ENCODE data around the gene RAI1.

RAI1 gene

DNA sequence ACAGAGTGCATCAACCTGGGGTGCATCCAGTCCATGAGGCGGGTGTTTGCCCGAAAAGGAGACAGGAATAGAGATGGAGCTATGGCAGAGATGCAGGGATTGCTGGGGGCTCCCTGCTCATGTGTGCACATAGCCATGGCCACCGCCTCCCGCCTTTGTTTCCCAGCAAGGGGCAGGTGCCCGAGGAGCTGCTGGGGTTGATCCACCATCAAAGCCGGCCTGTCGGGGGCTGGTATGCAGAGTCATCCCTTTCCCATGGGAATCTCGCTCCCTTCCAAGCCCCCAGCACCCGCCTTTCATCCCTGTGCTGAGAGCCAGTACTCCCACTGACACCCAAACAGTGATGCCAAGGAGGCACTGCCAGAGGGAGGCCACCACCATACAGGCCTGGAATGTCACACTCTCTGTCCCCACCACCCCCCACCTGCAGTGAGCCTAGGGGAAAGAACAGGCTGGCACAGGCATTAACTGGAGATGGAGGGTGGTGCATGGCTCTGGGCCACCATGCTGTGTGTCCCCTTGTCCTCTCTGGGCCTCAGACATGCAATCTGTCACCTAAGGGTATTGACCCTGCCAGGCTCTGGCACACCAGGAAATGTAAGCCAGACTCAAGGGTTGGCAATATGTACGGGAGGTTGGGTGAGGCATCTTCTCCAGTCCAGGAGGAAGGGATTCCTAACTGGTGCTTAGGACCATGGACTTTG, 90.4 kb downstream of the RAI1 start:
- TF ChIP-seq, protein P1, sequence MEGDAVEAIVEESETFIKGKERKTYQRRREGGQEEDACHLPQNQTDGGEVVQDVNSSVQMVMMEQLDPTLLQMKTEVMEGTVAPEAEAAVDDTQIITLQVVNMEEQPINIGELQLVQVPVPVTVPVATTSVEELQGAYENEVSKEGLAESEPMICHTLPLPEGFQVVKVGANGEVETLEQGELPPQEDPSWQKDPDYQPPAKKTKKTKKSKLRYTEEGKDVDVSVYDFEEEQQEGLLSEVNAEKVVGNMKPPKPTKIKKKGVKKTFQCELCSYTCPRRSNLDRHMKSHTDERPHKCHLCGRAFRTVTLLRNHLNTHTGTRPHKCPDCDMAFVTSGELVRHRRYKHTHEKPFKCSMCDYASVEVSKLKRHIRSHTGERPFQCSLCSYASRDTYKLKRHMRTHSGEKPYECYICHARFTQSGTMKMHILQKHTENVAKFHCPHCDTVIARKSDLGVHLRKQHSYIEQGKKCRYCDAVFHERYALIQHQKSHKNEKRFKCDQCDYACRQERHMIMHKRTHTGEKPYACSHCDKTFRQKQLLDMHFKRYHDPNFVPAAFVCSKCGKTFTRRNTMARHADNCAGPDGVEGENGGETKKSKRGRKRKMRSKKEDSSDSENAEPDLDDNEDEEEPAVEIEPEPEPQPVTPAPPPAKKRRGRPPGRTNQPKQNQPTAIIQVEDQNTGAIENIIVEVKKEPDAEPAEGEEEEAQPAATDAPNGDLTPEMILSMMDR (IDR thresholded peaks at IDR 0.05; ENCODE audit: borderline replicate concordance, control extremely low read depth, extremely low read depth, insufficient read depth, missing control alignments) = no peak
- no peak for DNase-seq (ENCODE audit: low spot score)
- in situ Hi-C loops (cut with MboI; ENCODE audit: low sequenced_read_pairs, unreplicated experiment) = no loop called here

DNA sequence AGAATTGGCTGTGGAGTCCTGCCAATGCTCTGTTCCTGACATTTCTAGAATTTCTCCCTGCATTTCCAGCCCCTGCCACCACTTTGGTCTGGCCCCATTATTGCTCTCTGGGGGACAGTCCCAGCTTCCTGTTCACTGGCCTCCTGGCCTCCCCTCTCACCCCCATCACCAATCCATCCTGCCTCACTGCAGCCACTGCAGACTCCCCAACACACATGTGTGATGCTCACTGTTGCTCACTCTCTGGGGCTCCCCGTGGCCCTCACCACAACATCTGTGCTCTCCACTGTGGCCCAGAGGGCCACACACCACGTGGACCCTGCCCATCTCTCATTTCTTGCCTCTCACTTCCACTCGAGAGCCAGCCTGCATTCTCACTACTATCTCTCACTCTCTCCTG, 91.0 kb downstream of the RAI1 start:
- DNase-seq (ENCODE audit: low spot score) = no peak
- in situ Hi-C loops (cut with MboI; ENCODE audit: low sequenced_read_pairs, unreplicated experiment) = no loop called here
- TF ChIP-seq, protein P1 (IDR thresholded peaks at IDR 0.05; ENCODE audit: borderline replicate concordance, control extremely low read depth, extremely low read depth, insufficient read depth, missing control alignments) = no peak

DNA sequence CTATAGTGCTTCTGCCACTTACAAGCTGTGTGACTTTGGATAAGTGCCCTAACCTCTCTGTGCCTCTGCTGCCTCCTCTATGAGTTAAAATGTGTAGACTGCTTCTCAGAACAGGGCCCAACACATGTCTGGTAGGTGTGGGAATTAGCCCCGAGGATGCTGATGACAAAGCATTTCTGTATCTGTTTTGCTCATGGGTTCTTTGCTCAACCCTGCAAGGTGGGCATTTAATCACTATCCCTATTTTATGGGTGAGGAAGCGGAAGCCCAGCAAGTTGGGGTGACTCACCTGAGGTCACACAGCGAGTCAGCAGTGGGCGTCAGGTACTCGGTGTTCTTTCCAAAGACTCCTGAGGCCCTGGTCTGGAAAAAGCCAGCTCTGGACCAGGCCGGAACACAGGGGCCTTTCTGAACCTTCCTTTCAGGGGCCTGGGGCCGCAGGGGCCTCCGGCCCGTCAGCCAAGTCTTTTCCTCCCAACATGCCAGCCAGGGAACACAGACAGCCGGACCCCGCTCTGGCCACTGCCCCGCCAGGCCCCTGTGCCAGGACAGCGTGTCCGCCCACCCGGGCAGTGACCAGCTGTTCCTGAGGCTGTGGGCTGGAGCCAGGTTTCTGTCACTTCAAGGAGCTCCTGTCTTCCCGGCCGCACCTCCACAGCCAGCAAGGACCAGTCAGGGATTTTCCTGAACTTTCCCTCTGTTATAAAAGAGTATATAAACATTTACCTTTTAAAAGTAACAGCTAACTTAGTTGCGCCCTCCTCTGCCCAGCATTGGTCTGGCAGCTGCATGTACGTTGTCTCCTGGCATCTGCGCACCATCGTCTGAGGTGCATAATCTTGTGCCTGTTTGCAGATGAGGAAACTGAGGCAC, 93.0 kb downstream of the RAI1 start:
- DNase-seq (ENCODE audit: low spot score) = no peak
- in situ Hi-C loops (cut with MboI; ENCODE audit: low sequenced_read_pairs, unreplicated experiment) = no loop called here
- TF ChIP-seq, protein P1 (IDR thresholded peaks at IDR 0.05; ENCODE audit: borderline replicate concordance, control extremely low read depth, extremely low read depth, insufficient read depth, missing control alignments) = no peak

DNA sequence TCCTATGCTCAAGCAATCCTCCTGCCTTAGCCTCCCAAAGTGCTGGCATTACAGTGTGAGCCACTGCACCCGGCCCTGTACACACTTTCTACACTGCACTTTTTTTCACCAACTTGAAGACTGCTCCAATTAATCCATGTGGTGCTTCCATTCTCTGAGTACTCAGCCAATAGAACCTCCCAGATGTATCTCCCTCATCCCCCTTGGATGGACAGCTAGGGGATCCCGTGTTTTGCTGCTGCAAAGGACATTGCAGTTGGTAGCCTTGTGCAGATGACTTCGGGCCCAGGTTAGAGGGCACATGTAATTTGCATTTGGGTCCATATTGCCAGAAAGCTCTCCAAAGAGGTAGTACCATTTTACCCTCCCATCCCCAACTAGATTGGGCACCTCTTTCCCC, 95.6 kb downstream of the RAI1 start:
- TF ChIP-seq, protein P1 (IDR thresholded peaks at IDR 0.05; ENCODE audit: borderline replicate concordance, control extremely low read depth, extremely low read depth, insufficient read depth, missing control alignments) = no peak
- in situ Hi-C loops (cut with MboI; ENCODE audit: low sequenced_read_pairs, unreplicated experiment) = no loop called here
- DNase-seq (ENCODE audit: low spot score) = no peak

DNA sequence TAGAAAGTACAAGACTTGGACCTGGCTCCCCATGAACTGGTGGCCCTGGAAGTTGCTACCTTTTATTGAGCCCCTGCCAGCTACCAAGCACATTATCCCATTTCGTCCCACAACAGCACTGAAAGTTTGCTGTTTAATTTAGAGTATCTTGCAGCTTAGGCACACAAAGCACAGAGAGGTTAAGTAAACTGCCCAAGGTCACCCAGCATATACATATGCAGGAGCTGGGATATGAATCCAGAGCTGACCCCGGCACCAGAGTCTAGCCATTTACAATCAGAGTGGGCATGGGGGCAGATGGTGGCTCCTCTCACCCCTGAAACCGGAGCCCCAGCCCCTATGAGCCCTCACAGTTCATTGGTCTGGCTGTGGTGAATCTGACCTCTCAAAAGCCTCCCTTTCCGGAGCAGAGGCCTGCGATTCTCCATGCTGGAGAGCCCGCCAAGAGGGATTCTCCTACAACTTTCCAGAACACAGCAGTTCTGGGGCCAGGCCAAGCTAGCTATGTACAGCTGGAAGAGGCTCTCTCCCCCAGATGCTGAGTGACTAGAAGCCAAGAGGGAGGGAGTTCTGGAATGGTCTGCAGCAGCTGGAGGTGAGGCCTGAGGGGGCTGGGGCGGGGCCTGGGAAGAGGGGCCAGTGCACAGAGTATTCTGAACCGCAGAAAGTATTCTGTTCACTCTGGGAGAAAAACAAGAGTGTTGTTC, 97.2 kb downstream of the RAI1 start:
- in situ Hi-C loops (cut with MboI; ENCODE audit: low sequenced_read_pairs, unreplicated experiment) = no loop called here
- DNase-seq (ENCODE audit: low spot score) = no peak
- TF ChIP-seq, protein P1 (IDR thresholded peaks at IDR 0.05; ENCODE audit: borderline replicate concordance, control extremely low read depth, extremely low read depth, insufficient read depth, missing control alignments) = no peak

DNA sequence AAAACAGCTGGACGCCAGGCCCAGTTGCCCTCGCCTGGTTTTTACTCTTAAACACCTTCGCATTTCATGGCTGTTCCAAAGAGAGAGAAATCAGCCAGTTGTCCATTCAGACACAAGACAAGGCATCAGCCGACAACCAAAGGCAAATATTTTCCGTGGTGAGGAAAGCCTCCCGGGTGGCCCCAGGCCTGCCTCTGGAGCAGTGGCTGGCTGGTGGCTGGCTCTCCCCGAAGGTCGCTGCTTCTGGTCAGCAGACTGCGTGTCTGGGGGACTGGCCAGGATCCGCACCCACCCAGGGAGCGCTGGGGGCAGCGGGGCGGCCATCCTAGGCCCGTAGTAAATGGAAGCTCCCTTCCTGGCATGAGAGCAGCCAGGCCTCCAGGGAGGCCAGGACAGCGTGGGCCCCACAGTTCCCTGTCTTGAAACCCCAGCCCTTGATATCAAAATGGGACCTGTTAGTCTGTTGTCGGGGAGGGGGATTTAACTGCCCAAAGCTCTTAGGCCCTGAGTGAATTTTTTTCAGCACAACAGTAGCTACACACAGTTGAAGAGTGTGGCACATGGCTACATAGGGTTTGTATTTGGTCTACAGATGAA, 97.9 kb downstream of the RAI1 start:
- in situ Hi-C loops (cut with MboI; ENCODE audit: low sequenced_read_pairs, unreplicated experiment) = no loop called here
- DNase-seq (ENCODE audit: low spot score) = no peak

More for the DNA sequence above, 97.9 kb downstream of the RAI1 start:
- TF ChIP-seq, protein P1 (IDR thresholded peaks at IDR 0.05; ENCODE audit: borderline replicate concordance, control extremely low read depth, extremely low read depth, insufficient read depth, missing control alignments) = no peak

All from GM13976 (cell line).